ENCODE data around the gene FMN2. TPM values are rescaled to one million over a fixed set of nuclear protein-coding genes. Genes with fewer than 3 reads are reported as not detected.
A peak's percentile ranks its signal among the peaks of the same experiment; 100 is the strongest.

FMN2 gene
- total RNA-seq, 1 donor = 35.0 TPM

DNA sequence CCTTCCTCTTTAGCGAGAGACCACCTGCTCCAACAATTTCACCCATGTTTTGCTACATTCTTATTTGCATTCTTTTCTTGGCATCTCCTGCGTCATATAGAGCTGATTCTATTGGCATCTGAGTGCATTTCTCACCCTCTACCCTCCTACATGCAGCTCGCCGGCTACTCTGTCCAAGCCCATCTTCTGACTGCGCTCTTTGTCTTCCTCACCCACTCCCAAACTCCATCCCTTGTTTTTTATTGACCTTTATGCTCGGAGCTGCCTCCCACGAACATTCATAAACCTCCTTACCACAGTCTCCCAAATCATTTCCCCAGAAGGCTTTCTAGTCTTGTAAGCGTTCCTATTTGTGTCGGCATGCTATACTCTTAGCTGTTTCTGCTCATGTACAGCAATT, 33.6 kb upstream of the FMN2 start:
- TF ChIP-seq CTCF (IDR thresholded peaks at IDR 0.05; ENCODE audit: insufficient read depth, low read depth, low read length) = no peak
- no peak for DNase-seq (ENCODE audit: low read depth)

DNA sequence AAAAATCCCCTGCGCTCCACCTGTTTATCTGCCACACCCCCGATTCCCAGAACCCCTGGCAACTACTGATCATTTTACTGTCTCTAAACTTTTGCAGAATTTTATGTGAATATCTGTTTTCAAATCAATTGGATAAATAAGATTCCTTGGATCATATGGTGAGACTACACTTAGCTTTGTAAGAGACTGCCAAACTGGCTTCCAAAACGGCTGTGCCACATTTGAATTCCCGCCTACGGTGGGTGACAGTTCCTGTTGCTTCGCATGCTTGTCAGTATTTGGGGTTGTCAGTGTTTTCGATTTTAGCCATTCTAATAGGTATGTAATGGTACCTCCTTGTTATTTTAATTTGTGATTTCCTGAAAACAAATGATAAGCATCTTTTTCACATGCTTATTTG, 22.7 kb upstream of the FMN2 start:
- no peak for TF ChIP-seq CTCF (IDR thresholded peaks at IDR 0.05; ENCODE audit: insufficient read depth, low read depth, low read length)
- no peak for DNase-seq (ENCODE audit: low read depth)
- H3K4me3 ChIP-seq (ENCODE audit: low read depth, low read length) = no peak overlapping the region

More for the DNA sequence above, 33.6 kb upstream of the FMN2 start:
- no peak overlapping the region for H3K4me3 ChIP-seq (ENCODE audit: low read depth, low read length)

DNA sequence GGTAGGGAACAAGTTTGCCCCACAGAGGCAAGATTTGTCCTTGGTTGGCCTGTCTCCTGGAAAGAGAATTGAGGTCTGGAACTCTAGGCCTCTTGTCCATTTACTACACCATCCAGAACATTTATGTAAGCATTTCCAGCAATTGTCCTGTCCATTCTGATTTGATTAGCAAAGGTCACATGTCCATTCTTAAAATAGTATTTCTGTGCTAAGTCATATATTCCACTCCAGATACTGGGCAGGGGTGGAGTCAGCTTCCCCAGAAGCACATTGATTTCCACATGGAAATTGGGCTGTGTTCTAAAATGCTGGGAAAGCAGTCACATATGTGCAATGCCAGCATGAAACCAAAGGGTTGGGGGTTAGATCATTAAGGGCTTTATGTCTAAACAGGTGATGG, 21.5 kb upstream of the FMN2 start:
- no peak for DNase-seq (ENCODE audit: low read depth)
- TF ChIP-seq CTCF (IDR thresholded peaks at IDR 0.05; ENCODE audit: insufficient read depth, low read depth, low read length) = no peak

DNA sequence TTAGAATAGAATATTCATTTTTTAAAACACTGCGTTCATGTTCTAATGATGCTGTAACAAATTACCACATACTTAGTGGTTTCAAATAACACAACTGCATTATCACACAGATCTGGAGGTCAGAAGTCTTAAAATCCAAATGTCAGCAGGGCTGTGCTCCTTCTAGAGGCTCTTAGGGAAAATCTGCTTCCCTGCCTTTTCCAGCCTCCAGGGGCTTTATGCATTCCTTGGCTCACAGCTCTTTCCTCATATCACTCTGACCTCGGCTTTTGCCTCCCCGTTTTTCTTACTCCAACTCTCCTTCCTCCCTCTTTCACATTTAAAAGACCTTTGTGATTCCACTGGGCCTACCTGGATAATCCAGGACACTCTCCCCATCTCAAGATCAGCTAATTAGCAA, 18.6 kb upstream of the FMN2 start:
- no peak for TF ChIP-seq CTCF (IDR thresholded peaks at IDR 0.05; ENCODE audit: insufficient read depth, low read depth, low read length)
- DNase-seq (ENCODE audit: low read depth) = peak; percentile 48

More for the DNA sequence above, 21.5 kb upstream of the FMN2 start:
- no peak overlapping the region for H3K4me3 ChIP-seq (ENCODE audit: low read depth, low read length)

DNA sequence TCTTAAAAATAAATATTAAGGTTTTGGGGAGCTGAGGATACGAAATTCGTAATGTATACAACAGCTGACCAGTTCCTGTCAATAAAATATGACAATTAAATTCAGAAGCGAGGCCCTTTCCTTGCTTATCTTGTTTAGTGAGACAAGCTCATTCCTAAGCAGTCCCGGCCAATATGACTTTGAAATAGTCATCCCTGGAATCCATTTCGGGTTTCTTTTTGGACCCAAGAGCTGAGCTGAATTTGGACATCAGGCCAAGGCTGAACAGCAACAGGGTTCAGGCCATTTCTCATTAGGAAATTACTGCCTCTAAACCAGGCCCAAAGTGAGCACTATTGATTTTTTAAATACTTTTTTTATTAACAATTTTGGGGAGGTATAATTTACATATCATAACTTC, 17.3 kb upstream of the FMN2 start:
- no peak overlapping the region for H3K4me3 ChIP-seq (ENCODE audit: low read depth, low read length)
- no peak for TF ChIP-seq CTCF (IDR thresholded peaks at IDR 0.05; ENCODE audit: insufficient read depth, low read depth, low read length)
- DNase-seq (ENCODE audit: low read depth) = no peak

More for the DNA sequence above, 18.6 kb upstream of the FMN2 start:
- no peak overlapping the region for H3K4me3 ChIP-seq (ENCODE audit: low read depth, low read length)

GRCh38 chr1:240074908-240075307, 16.8 kb upstream of the FMN2 start:
- DNase-seq (ENCODE audit: low read depth) = no peak
- H3K4me3 ChIP-seq (ENCODE audit: low read depth, low read length) = no peak overlapping the region
- no peak for TF ChIP-seq CTCF (IDR thresholded peaks at IDR 0.05; ENCODE audit: insufficient read depth, low read depth, low read length)

GRCh38 chr1:240084337-240084736, 7.3 kb upstream of the FMN2 start:
- no peak overlapping the region for H3K4me3 ChIP-seq (ENCODE audit: low read depth, low read length)
- DNase-seq (ENCODE audit: low read depth) = no peak
- TF ChIP-seq CTCF (IDR thresholded peaks at IDR 0.05; ENCODE audit: insufficient read depth, low read depth, low read length) = no peak

Measured in fibroblast of villous mesenchyme (primary cell).